ENCODE measurements around the gene NEO1. TPM values are rescaled to one million over a fixed set of nuclear protein-coding genes. Genes with fewer than 3 reads are reported as not detected.
A peak's percentile ranks its signal among the peaks of the same experiment; 100 is the strongest.

NEO1 gene
- total RNA-seq, 1 donor from 2014 or later = 30.3 TPM

DNA sequence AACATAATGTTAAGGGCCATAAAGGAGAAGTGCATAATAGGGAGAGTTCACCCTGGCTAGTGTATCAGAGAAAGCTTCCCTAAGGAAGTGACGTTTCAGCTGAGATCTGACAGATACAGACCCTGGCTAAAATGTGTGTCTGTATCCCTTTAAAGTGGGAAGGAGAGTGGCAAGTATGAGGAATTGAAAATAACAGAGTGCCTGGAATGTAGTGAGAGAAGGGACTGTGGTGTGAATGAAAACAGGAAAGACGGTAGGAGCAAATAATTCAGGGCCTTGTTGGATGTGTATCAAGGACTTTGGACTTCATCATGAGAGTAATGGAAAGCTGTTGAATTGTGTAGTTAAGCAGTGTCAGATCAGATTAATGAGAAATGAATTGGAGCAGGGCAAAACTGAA is 30.5 kb downstream of the NEO1 start:
- H3K4me1 Mint-ChIP-seq (ENCODE audit: low read depth, unreplicated experiment) = peaks cover 5% of the 10 kb centered on the region

DNA sequence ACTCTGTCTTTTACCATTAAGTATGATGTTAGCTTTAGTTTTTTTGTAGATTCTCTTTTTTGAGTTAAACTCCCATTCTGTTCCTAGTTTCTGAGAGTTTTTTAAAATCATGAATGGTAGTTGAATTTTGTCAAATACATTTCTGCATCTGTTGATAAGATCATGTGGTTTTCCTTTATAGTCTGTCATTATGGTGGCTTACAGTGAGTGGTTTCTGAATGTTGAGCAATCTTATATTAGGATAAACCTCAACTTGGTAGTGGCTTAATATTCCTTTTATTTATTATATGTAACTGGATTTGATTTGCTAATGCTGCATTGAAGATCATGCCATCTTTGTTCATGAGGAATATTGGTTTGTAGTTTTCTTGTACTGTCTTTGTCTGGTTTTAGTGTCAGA is 34.8 kb downstream of the NEO1 start:
- FAIRE-seq = no peak

More for the DNA sequence above, 30.5 kb downstream of the NEO1 start:
- H4K20me1 ChIP-seq (ENCODE audit: insufficient read depth, low read length) = peaks cover 12% of the 10 kb centered on the region
- H3K9ac ChIP-seq (ENCODE audit: low read length) = no peak overlapping the region
- Mint-ChIP-seq H3K27me3 (ENCODE audit: low read depth, unreplicated experiment) (no peaks in the 10 kb centered on the region), H3K27ac (ENCODE audit: unreplicated experiment) (no peak overlapping the region), H3K36me3 (ENCODE audit: low read depth, unreplicated experiment) (no peaks in the 10 kb centered on the region), H3K9me3 (ENCODE audit: unreplicated experiment) (no peaks in the 10 kb centered on the region), H3K4me3 (ENCODE audit: unreplicated experiment) (no peak overlapping the region)
- no peak overlapping the region for H2AFZ ChIP-seq (ENCODE audit: low read depth, low read length)
- no peaks in the 10 kb centered on the region for H3K79me2 ChIP-seq (ENCODE audit: insufficient read depth, low read length)
- H3K27me3 ChIP-seq (ENCODE audit: insufficient read depth, low read length) = no peaks in the 10 kb centered on the region
- no peak overlapping the region for H3K4me3 ChIP-seq (ENCODE audit: insufficient read depth, low read depth, low read length)
- H3K4me2 ChIP-seq (ENCODE audit: low read length) = no peak overlapping the region
- H3K36me3 ChIP-seq (ENCODE audit: insufficient read depth, low read length) = no peaks in the 10 kb centered on the region
- TF ChIP-seq, protein P1, sequence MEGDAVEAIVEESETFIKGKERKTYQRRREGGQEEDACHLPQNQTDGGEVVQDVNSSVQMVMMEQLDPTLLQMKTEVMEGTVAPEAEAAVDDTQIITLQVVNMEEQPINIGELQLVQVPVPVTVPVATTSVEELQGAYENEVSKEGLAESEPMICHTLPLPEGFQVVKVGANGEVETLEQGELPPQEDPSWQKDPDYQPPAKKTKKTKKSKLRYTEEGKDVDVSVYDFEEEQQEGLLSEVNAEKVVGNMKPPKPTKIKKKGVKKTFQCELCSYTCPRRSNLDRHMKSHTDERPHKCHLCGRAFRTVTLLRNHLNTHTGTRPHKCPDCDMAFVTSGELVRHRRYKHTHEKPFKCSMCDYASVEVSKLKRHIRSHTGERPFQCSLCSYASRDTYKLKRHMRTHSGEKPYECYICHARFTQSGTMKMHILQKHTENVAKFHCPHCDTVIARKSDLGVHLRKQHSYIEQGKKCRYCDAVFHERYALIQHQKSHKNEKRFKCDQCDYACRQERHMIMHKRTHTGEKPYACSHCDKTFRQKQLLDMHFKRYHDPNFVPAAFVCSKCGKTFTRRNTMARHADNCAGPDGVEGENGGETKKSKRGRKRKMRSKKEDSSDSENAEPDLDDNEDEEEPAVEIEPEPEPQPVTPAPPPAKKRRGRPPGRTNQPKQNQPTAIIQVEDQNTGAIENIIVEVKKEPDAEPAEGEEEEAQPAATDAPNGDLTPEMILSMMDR (IDR thresholded peaks at IDR 0.05; ENCODE audit: insufficient read depth, low read depth, low read length) = no peak
- no peak for TF ChIP-seq EZH2 (IDR thresholded peaks at IDR 0.05; ENCODE audit: insufficient read depth, low read length)
- no peaks in the 10 kb centered on the region for H3K9me3 ChIP-seq (ENCODE audit: insufficient read depth, low read depth, low read length)
- DNase-seq (ENCODE audit: low read depth) (peak; percentile 44), FAIRE-seq (no peak)
- peaks cover 10% of the 10 kb centered on the region for H3K4me1 ChIP-seq (ENCODE audit: insufficient read depth, low read length)
- no peak overlapping the region for H3K27ac ChIP-seq (ENCODE audit: low read depth, low read length)

DNA sequence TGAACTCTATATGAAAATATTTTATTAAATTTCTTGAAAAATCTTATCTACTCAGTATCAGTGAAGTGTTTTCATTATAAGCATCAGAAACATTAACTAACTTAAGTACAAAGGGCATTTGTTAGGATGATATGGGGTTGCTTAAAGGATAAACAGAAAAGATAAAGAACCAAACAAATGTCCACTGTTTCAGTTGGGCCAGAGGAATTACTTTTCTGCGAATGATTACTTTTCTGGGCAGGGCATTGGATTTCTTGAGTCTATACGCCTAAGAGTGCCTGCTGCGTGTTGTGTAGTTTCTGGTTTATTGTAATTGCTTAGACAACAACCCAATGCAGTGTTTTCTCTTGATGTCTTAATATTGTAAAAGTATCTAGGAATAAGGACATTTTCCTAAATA is 52.8 kb downstream of the NEO1 start:
- Histone ChIP-seq H3K4me3 (ENCODE audit: insufficient read depth, low read depth, low read length) (no peak overlapping the region), H3K27me3 (ENCODE audit: insufficient read depth, low read length) (no peaks in the 10 kb centered on the region), H3K9me3 (ENCODE audit: insufficient read depth, low read depth, low read length) (no peaks in the 10 kb centered on the region), H3K4me2 (ENCODE audit: low read length) (no peak overlapping the region), H4K20me1 (ENCODE audit: insufficient read depth, low read length) (no peaks in the 10 kb centered on the region), H3K27ac (ENCODE audit: low read depth, low read length) (no peak overlapping the region), H2AFZ (ENCODE audit: low read depth, low read length) (no peak overlapping the region), H3K36me3 (ENCODE audit: insufficient read depth, low read length) (no peaks in the 10 kb centered on the region), H3K79me2 (ENCODE audit: insufficient read depth, low read length) (no peaks in the 10 kb centered on the region), H3K9ac (ENCODE audit: low read length) (no peak overlapping the region), H3K4me1 (ENCODE audit: insufficient read depth, low read length) (no peaks in the 10 kb centered on the region)
- DNase-seq (ENCODE audit: low read depth) = no peak
- H3K4me3 Mint-ChIP-seq (ENCODE audit: unreplicated experiment) = no peak overlapping the region
- H3K4me1 Mint-ChIP-seq (ENCODE audit: low read depth, unreplicated experiment) = no peaks in the 10 kb centered on the region
- TF ChIP-seq, protein P1 (IDR thresholded peaks at IDR 0.05; ENCODE audit: insufficient read depth, low read depth, low read length) = no peak
- TF ChIP-seq EZH2 (IDR thresholded peaks at IDR 0.05; ENCODE audit: insufficient read depth, low read length) = no peak
- H3K36me3 Mint-ChIP-seq (ENCODE audit: low read depth, unreplicated experiment) = no peaks in the 10 kb centered on the region
- FAIRE-seq = no peak
- H3K9me3 Mint-ChIP-seq (ENCODE audit: unreplicated experiment) = no peaks in the 10 kb centered on the region
- H3K27me3 Mint-ChIP-seq (ENCODE audit: low read depth, unreplicated experiment) = no peaks in the 10 kb centered on the region
- no peak overlapping the region for H3K27ac Mint-ChIP-seq (ENCODE audit: unreplicated experiment)

More for the DNA sequence above, 34.8 kb downstream of the NEO1 start:
- H2AFZ ChIP-seq (ENCODE audit: low read depth, low read length) = no peak overlapping the region
- peaks cover 2% of the 10 kb centered on the region for H3K4me1 Mint-ChIP-seq (ENCODE audit: low read depth, unreplicated experiment)
- no peaks in the 10 kb centered on the region for H3K79me2 ChIP-seq (ENCODE audit: insufficient read depth, low read length)
- TF ChIP-seq, protein P1 (IDR thresholded peaks at IDR 0.05; ENCODE audit: insufficient read depth, low read depth, low read length) = no peak
- no peak for TF ChIP-seq EZH2 (IDR thresholded peaks at IDR 0.05; ENCODE audit: insufficient read depth, low read length)
- H3K27me3 Mint-ChIP-seq (ENCODE audit: low read depth, unreplicated experiment) = no peaks in the 10 kb centered on the region
- no peak overlapping the region for H3K27ac Mint-ChIP-seq (ENCODE audit: unreplicated experiment)
- H3K36me3 Mint-ChIP-seq (ENCODE audit: low read depth, unreplicated experiment) = no peaks in the 10 kb centered on the region
- no peaks in the 10 kb centered on the region for H3K27me3 ChIP-seq (ENCODE audit: insufficient read depth, low read length)
- H3K4me3 ChIP-seq (ENCODE audit: insufficient read depth, low read depth, low read length) = no peak overlapping the region
- H3K9ac ChIP-seq (ENCODE audit: low read length) = no peak overlapping the region
- no peaks in the 10 kb centered on the region for H3K9me3 ChIP-seq (ENCODE audit: insufficient read depth, low read depth, low read length)
- DNase-seq (ENCODE audit: low read depth) = no peak
- H3K4me2 ChIP-seq (ENCODE audit: low read length) = no peak overlapping the region
- H3K27ac ChIP-seq (ENCODE audit: low read depth, low read length) = no peak overlapping the region
- no peaks in the 10 kb centered on the region for H3K9me3 Mint-ChIP-seq (ENCODE audit: unreplicated experiment)
- H3K4me3 Mint-ChIP-seq (ENCODE audit: unreplicated experiment) = no peak overlapping the region
- no peaks in the 10 kb centered on the region for H3K36me3 ChIP-seq (ENCODE audit: insufficient read depth, low read length)
- H4K20me1 ChIP-seq (ENCODE audit: insufficient read depth, low read length) = no peaks in the 10 kb centered on the region
- no peaks in the 10 kb centered on the region for H3K4me1 ChIP-seq (ENCODE audit: insufficient read depth, low read length)
